K562 (cell line): Measurements from ENCODE around the gene AKT3.

Source experiments
- CEBPB ChIP-seq: fragments of 450-650 bp; IDR thresholded peaks from 2 replicates; pipeline ENCODE4 v1.6.1; 2016; ENCODE audit warnings: missing genetic modification characterization, missing compliant biosample characterization
- HMG20A ChIP-seq: fragments of 450-650 bp; formaldehyde crosslinking; conservative IDR thresholded peaks from 2 replicates; pipeline ENCODE4 v1.4.0; 2020; ENCODE audit warnings: mild to moderate bottlenecking, mixed read lengths
- KHSRP ChIP-seq: fragments of 450-650 bp; IDR thresholded peaks from 2 replicates; pipeline ENCODE4 v1.6.1; 2017
- SETDB1 ChIP-seq: IDR thresholded peaks from one replicate; pipeline ENCODE4 v1.6.1; 2012; ENCODE audit warnings: low read length, control low read depth, inconsistent platforms
- U2AF1 ChIP-seq: fragments of 200-400 bp; formaldehyde crosslinking; optimal IDR thresholded peaks from 2 replicates; pipeline ENCODE3; 2017; ENCODE audit warnings: mild to moderate bottlenecking, low read depth, low read length, moderate library complexity
- ZNF133 ChIP-seq: fragments of 250-450 bp; sonication (Bioruptor Pico); IDR thresholded peaks from 2 replicates; pipeline ENCODE4 v1.4.0; 2020; ENCODE audit warnings: mild to moderate bottlenecking
- ZNF75A ChIP-seq: fragments of 450-650 bp; formaldehyde crosslinking; IDR thresholded peaks from 2 replicates; pipeline ENCODE4 v1.4.0; 2020; ENCODE audit warnings: mild to moderate bottlenecking
- ZZZ3 ChIP-seq: fragments of 450-650 bp; IDR thresholded peaks from 2 replicates; pipeline ENCODE4 v1.6.1; 2016; ENCODE audit warnings: antibody characterized with exemption, mild to moderate bottlenecking, moderate library complexity
- TF ChIP-seq, protein P1 (sequence below), 3 experiments: IDR thresholded peaks in 2 of 3; conservative IDR thresholded peaks in 1 of 3; 2 replicates each; pipeline ENCODE4 v1.5.1; 2011 to 2012; ENCODE audit warnings: low read length in 3 of 3, mild to moderate bottlenecking in 3 of 3, control low read depth in 2 of 3, improper control_type of control experiment in 1 of 3, inconsistent platforms in 1 of 3, low read depth in 1 of 3, mixed read lengths in 1 of 3, moderate library complexity in 1 of 3; ENCODE audit not compliant: insufficient read depth in 2 of 3
- TF ChIP-seq, protein P2 (sequence below): sonication (generic); formaldehyde crosslinking; IDR thresholded peaks from 2 replicates; pipeline ENCODE4 v1.8.1; 2023; ENCODE audit warnings: mild to moderate bottlenecking, missing genetic modification reagents
- TF ChIP-seq, protein P3 (sequence below): sonication (generic); formaldehyde crosslinking; IDR thresholded peaks from 2 replicates; pipeline ENCODE4 v1.8.1; 2023; ENCODE audit warnings: mild to moderate bottlenecking, missing genetic modification reagents
- TF ChIP-seq, protein P4 (sequence below): fragments of 250-450 bp; sonication (Bioruptor Pico); IDR thresholded peaks from 2 replicates; pipeline ENCODE4 v1.5.0; 2020; ENCODE audit warnings: mild to moderate bottlenecking, borderline replicate concordance
- TF ChIP-seq, protein P5 (sequence below): fragments of 250-450 bp; sonication (Bioruptor Pico); IDR thresholded peaks from 2 replicates; pipeline ENCODE4 v1.8.0; 2021; ENCODE audit warnings: moderate library complexity, mild to moderate bottlenecking, inconsistent platforms
- TF ChIP-seq, protein P6 (sequence below): sonication (generic); formaldehyde crosslinking; IDR thresholded peaks from 2 replicates; pipeline ENCODE4 v1.8.0; 2023; ENCODE audit warnings: missing genetic modification reagents, mild to moderate bottlenecking, borderline replicate concordance

DNA sequence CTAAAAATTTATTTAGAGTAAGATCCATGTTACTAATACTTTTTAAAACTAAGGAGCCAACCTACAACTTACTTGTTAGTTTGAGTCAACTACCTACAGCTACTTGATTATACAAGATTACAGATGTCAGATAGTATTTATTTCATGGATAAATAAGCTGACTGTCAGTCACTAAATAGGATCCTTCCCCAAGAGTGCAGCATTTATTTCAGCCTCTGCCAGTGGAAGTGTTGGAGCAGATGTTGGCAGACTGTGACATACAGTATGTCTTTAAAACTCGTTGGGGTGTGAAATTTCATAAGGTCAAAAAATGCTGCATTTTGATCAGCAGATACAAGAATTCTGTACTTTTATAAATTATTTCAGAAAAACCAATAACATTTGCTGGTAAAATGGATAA, 156.2 kb downstream of the AKT3 start:
- TF ChIP-seq, protein P1, sequence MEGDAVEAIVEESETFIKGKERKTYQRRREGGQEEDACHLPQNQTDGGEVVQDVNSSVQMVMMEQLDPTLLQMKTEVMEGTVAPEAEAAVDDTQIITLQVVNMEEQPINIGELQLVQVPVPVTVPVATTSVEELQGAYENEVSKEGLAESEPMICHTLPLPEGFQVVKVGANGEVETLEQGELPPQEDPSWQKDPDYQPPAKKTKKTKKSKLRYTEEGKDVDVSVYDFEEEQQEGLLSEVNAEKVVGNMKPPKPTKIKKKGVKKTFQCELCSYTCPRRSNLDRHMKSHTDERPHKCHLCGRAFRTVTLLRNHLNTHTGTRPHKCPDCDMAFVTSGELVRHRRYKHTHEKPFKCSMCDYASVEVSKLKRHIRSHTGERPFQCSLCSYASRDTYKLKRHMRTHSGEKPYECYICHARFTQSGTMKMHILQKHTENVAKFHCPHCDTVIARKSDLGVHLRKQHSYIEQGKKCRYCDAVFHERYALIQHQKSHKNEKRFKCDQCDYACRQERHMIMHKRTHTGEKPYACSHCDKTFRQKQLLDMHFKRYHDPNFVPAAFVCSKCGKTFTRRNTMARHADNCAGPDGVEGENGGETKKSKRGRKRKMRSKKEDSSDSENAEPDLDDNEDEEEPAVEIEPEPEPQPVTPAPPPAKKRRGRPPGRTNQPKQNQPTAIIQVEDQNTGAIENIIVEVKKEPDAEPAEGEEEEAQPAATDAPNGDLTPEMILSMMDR (IDR thresholded peaks at IDR 0.05 in 2 of 3, conservative IDR thresholded peaks at IDR 0.05 in 1 of 3; ENCODE audit: insufficient read depth in 2 of 3, low read depth in 1 of 3, low read length in 3 of 3) = no peak
- TF ChIP-seq, protein P2, sequence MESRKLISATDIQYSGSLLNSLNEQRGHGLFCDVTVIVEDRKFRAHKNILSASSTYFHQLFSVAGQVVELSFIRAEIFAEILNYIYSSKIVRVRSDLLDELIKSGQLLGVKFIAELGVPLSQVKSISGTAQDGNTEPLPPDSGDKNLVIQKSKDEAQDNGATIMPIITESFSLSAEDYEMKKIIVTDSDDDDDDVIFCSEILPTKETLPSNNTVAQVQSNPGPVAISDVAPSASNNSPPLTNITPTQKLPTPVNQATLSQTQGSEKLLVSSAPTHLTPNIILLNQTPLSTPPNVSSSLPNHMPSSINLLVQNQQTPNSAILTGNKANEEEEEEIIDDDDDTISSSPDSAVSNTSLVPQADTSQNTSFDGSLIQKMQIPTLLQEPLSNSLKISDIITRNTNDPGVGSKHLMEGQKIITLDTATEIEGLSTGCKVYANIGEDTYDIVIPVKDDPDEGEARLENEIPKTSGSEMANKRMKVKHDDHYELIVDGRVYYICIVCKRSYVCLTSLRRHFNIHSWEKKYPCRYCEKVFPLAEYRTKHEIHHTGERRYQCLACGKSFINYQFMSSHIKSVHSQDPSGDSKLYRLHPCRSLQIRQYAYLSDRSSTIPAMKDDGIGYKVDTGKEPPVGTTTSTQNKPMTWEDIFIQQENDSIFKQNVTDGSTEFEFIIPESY (CRISPR knock-in tag) = no peak
- TF ChIP-seq ZZZ3 (no peak), U2AF1 (no peak), CEBPB (tag) (no peak), ZNF75A (CRISPR knock-in tag) (no peak), HMG20A (CRISPR knock-in tag) (no peak), SETDB1 (no peak), ZNF133 (CRISPR knock-in tag) (no peak), KHSRP (no peak)
- TF ChIP-seq, protein P3, sequence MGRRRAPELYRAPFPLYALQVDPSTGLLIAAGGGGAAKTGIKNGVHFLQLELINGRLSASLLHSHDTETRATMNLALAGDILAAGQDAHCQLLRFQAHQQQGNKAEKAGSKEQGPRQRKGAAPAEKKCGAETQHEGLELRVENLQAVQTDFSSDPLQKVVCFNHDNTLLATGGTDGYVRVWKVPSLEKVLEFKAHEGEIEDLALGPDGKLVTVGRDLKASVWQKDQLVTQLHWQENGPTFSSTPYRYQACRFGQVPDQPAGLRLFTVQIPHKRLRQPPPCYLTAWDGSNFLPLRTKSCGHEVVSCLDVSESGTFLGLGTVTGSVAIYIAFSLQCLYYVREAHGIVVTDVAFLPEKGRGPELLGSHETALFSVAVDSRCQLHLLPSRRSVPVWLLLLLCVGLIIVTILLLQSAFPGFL = no peak
- TF ChIP-seq, protein P4, sequence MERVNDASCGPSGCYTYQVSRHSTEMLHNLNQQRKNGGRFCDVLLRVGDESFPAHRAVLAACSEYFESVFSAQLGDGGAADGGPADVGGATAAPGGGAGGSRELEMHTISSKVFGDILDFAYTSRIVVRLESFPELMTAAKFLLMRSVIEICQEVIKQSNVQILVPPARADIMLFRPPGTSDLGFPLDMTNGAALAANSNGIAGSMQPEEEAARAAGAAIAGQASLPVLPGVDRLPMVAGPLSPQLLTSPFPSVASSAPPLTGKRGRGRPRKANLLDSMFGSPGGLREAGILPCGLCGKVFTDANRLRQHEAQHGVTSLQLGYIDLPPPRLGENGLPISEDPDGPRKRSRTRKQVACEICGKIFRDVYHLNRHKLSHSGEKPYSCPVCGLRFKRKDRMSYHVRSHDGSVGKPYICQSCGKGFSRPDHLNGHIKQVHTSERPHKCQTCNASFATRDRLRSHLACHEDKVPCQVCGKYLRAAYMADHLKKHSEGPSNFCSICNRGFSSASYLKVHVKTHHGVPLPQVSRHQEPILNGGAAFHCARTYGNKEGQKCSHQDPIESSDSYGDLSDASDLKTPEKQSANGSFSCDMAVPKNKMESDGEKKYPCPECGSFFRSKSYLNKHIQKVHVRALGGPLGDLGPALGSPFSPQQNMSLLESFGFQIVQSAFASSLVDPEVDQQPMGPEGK (CRISPR knock-in tag) = no peak
- TF ChIP-seq, protein P5, sequence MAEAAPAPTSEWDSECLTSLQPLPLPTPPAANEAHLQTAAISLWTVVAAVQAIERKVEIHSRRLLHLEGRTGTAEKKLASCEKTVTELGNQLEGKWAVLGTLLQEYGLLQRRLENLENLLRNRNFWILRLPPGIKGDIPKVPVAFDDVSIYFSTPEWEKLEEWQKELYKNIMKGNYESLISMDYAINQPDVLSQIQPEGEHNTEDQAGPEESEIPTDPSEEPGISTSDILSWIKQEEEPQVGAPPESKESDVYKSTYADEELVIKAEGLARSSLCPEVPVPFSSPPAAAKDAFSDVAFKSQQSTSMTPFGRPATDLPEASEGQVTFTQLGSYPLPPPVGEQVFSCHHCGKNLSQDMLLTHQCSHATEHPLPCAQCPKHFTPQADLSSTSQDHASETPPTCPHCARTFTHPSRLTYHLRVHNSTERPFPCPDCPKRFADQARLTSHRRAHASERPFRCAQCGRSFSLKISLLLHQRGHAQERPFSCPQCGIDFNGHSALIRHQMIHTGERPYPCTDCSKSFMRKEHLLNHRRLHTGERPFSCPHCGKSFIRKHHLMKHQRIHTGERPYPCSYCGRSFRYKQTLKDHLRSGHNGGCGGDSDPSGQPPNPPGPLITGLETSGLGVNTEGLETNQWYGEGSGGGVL (CRISPR knock-in tag) = no peak
- TF ChIP-seq, protein P6, sequence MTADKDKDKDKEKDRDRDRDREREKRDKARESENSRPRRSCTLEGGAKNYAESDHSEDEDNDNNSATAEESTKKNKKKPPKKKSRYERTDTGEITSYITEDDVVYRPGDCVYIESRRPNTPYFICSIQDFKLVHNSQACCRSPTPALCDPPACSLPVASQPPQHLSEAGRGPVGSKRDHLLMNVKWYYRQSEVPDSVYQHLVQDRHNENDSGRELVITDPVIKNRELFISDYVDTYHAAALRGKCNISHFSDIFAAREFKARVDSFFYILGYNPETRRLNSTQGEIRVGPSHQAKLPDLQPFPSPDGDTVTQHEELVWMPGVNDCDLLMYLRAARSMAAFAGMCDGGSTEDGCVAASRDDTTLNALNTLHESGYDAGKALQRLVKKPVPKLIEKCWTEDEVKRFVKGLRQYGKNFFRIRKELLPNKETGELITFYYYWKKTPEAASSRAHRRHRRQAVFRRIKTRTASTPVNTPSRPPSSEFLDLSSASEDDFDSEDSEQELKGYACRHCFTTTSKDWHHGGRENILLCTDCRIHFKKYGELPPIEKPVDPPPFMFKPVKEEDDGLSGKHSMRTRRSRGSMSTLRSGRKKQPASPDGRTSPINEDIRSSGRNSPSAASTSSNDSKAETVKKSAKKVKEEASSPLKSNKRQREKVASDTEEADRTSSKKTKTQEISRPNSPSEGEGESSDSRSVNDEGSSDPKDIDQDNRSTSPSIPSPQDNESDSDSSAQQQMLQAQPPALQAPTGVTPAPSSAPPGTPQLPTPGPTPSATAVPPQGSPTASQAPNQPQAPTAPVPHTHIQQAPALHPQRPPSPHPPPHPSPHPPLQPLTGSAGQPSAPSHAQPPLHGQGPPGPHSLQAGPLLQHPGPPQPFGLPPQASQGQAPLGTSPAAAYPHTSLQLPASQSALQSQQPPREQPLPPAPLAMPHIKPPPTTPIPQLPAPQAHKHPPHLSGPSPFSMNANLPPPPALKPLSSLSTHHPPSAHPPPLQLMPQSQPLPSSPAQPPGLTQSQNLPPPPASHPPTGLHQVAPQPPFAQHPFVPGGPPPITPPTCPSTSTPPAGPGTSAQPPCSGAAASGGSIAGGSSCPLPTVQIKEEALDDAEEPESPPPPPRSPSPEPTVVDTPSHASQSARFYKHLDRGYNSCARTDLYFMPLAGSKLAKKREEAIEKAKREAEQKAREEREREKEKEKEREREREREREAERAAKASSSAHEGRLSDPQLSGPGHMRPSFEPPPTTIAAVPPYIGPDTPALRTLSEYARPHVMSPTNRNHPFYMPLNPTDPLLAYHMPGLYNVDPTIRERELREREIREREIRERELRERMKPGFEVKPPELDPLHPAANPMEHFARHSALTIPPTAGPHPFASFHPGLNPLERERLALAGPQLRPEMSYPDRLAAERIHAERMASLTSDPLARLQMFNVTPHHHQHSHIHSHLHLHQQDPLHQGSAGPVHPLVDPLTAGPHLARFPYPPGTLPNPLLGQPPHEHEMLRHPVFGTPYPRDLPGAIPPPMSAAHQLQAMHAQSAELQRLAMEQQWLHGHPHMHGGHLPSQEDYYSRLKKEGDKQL (CRISPR knock-in tag) = no peak
